Measurements from ENCODE around the gene ELMO1.

GRCh38 chr7:37480041-37481031 is 31.7 kb upstream of the ELMO1 start:
- TF ChIP-seq CTCF (IDR thresholded peaks at IDR 0.05) (no peak), POLR2A (IDR thresholded peaks at IDR 0.05) (no peak)

Data from lower leg skin (tissue), 3 donors.